Measurements from ENCODE around the gene ANKRD63.

GRCh38 chr15:40255033-40255432 lies 27.8 kb downstream of the ANKRD63 start:
- TF ChIP-seq PATZ1 (CRISPR knock-in tag; IDR thresholded peaks at IDR 0.05; ENCODE audit: borderline replicate concordance) (no peak), ZFP30 (CRISPR knock-in tag; IDR thresholded peaks at IDR 0.05) (no peak), ESRRG (CRISPR knock-in tag; IDR thresholded peaks at IDR 0.05) (no peak), TSHZ2 (CRISPR knock-in tag; IDR thresholded peaks at IDR 0.05) (no peak), ZNF70 (CRISPR knock-in tag; IDR thresholded peaks at IDR 0.05) (no peak), ARNTL (CRISPR knock-in tag; IDR thresholded peaks at IDR 0.05; ENCODE audit: borderline replicate concordance, low read depth) (no peak), ZC3H10 (CRISPR knock-in tag; IDR thresholded peaks at IDR 0.05) (no peak)

Measured in SK-N-SH treated with all-trans-retinoic acid at 6 μM for 48 hours (cell line).